Measurements from ENCODE around the gene HIPK4.

HIPK4 gene

GRCh38 chr19:40365010-40365409 lies 25.0 kb downstream of the HIPK4 start:
- H3K9me3 ChIP-seq (ENCODE audit: severe bottlenecking) = no peaks in the 10 kb centered on the region
- H3K4me3 ChIP-seq (ENCODE audit: severe bottlenecking) = no peak overlapping the region
- TF ChIP-seq CTCF (IDR thresholded peaks at IDR 0.05; ENCODE audit: poor library complexity, severe bottlenecking) = no peak
- ATAC-seq (ENCODE audit: low read depth) = no peak
- H3K36me3 ChIP-seq (ENCODE audit: low read depth) = peaks cover 14% of the 10 kb centered on the region
- no peak overlapping the region for H3K27ac ChIP-seq (ENCODE audit: poor library complexity, severe bottlenecking)
- DNase-seq (ENCODE audit: low spot score) = no peak
- no peaks in the 10 kb centered on the region for H3K27me3 ChIP-seq (ENCODE audit: insufficient read depth, poor library complexity, severe bottlenecking)
- no peaks in the 10 kb centered on the region for H3K4me1 ChIP-seq (ENCODE audit: insufficient read depth, poor library complexity, severe bottlenecking)

- no peak for TF ChIP-seq CTCF (IDR thresholded peaks at IDR 0.05; ENCODE audit: poor library complexity, severe bottlenecking)
- H3K27me3 ChIP-seq (ENCODE audit: insufficient read depth, poor library complexity, severe bottlenecking) = no peaks in the 10 kb centered on the region
- no peaks in the 10 kb centered on the region for H3K9me3 ChIP-seq (ENCODE audit: severe bottlenecking)
- DNase-seq (ENCODE audit: low spot score) = no peak
- no peak overlapping the region for H3K4me3 ChIP-seq (ENCODE audit: severe bottlenecking)
- no peak overlapping the region for H3K27ac ChIP-seq (ENCODE audit: poor library complexity, severe bottlenecking)
- H3K36me3 ChIP-seq (ENCODE audit: low read depth) = peaks cover 11% of the 10 kb centered on the region
- H3K4me1 ChIP-seq (ENCODE audit: insufficient read depth, poor library complexity, severe bottlenecking) = no peaks in the 10 kb centered on the region
- ATAC-seq (ENCODE audit: low read depth) = no peak
These were observed 26.9 kb downstream of the HIPK4 start for GRCh38 chr19:40363069-40363468.

- ATAC-seq (ENCODE audit: low read depth) (no peak), DNase-seq (ENCODE audit: low spot score) (no peak)
- no peak overlapping the region for H3K4me3 ChIP-seq (ENCODE audit: severe bottlenecking)
- no peaks in the 10 kb centered on the region for H3K4me1 ChIP-seq (ENCODE audit: insufficient read depth, poor library complexity, severe bottlenecking)
- H3K27ac ChIP-seq (ENCODE audit: poor library complexity, severe bottlenecking) = no peak overlapping the region
- peaks cover 9% of the 10 kb centered on the region; the same call in 1 of the 2 replicates for H3K36me3 ChIP-seq (ENCODE audit: low read depth)
- TF ChIP-seq CTCF (IDR thresholded peaks at IDR 0.05; ENCODE audit: poor library complexity, severe bottlenecking) = no peak
- H3K9me3 ChIP-seq (ENCODE audit: severe bottlenecking) = no peaks in the 10 kb centered on the region
- no peaks in the 10 kb centered on the region for H3K27me3 ChIP-seq (ENCODE audit: insufficient read depth, poor library complexity, severe bottlenecking)
These were observed 27.8 kb downstream of the HIPK4 start for GRCh38 chr19:40362160-40362559.

GRCh38 chr19:40360708-40361241 lies 29.2 kb downstream of the HIPK4 start:
- Histone ChIP-seq H3K27ac (ENCODE audit: poor library complexity, severe bottlenecking) (no peak overlapping the region), H3K9me3 (ENCODE audit: severe bottlenecking) (no peaks in the 10 kb centered on the region), H3K36me3 (ENCODE audit: low read depth) (no peaks in the 10 kb centered on the region), H3K4me3 (ENCODE audit: severe bottlenecking) (no peak overlapping the region), H3K4me1 (ENCODE audit: insufficient read depth, poor library complexity, severe bottlenecking) (no peaks in the 10 kb centered on the region), H3K27me3 (ENCODE audit: insufficient read depth, poor library complexity, severe bottlenecking) (no peaks in the 10 kb centered on the region)
- no peak for DNase-seq (ENCODE audit: low spot score)
- no peak for ATAC-seq (ENCODE audit: low read depth)
- TF ChIP-seq CTCF (IDR thresholded peaks at IDR 0.05; ENCODE audit: poor library complexity, severe bottlenecking) = no peak

- no peak overlapping the region for H3K27ac ChIP-seq (ENCODE audit: poor library complexity, severe bottlenecking)
- ATAC-seq (ENCODE audit: low read depth) (no peak), DNase-seq (ENCODE audit: low spot score) (no peak)
- H3K36me3 ChIP-seq (ENCODE audit: low read depth) = no peaks in the 10 kb centered on the region
- H3K9me3 ChIP-seq (ENCODE audit: severe bottlenecking) = no peaks in the 10 kb centered on the region
- no peak for TF ChIP-seq CTCF (IDR thresholded peaks at IDR 0.05; ENCODE audit: poor library complexity, severe bottlenecking)
- H3K4me1 ChIP-seq (ENCODE audit: insufficient read depth, poor library complexity, severe bottlenecking) = no peaks in the 10 kb centered on the region
- H3K4me3 ChIP-seq (ENCODE audit: severe bottlenecking) = no peak overlapping the region
- H3K27me3 ChIP-seq (ENCODE audit: insufficient read depth, poor library complexity, severe bottlenecking) = no peaks in the 10 kb centered on the region
These were observed 29.8 kb downstream of the HIPK4 start for GRCh38 chr19:40360020-40360707.
